NCI-H510A (cell line): ENCODE results near the gene ARHGEF6.
A peak's percentile ranks its signal among the peaks of the same experiment; 100 is the strongest.
"Not testable (repeated sequence)": the region's sequence is repeated elsewhere in the genome, so short reads cannot be mapped to it uniquely, and the experiment has no call there.

ENCODE experiments used
- DNase-seq: peaks from one replicate; lab custom pipeline; 2025; lab: John Stamatoyannopoulos, UW

The ARHGEF6 gene

GRCh38 chrX:136783159-136783558, 2.4 kb upstream of the ARHGEF6 start:
- DNase-seq: no peak

- no peak for DNase-seq
Measured at GRCh38 chrX:136781180-136781797, 557 bp upstream of the ARHGEF6 start.

DNA sequence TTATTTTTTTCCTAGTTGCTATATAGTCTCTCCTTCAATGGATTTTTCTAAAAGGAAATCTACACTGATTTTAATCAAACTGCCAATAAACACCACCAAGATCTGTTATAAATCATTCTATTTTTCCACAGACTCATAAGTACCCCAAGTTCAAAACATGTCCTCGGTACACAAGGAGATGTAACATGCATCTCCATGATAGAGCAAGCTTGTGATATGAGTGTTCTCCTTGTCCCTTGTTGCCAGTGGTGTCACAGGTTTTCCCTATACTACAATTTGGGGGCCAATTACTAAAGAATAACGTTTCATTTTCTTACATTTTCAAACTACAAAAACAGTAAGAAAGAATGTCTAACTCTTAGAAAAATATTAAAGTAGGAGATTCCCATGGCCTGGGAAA, 491 bp downstream of the ARHGEF6 start:
- no peak for DNase-seq

DNA sequence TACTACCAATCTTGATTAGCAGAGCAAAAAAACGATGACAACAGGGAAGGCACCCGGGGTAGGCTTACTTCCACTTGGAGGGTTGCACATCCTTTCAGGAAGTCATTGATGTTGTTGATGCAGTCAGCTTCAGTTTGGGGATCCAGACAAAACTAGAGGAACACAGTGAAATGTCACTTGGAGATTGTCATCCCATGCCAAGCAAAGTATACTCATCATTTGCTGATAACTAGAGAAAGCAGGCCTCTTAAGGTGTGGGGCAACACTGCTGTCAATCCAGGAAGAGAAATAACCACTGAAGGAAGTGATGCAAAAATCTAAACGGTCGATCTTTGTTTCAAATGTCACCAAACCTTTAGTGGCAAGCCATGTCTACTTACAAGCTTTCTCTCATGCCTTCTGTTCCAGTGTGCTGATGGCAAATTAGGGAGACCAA, 1.4 kb downstream of the ARHGEF6 start:
- no peak for DNase-seq

DNA sequence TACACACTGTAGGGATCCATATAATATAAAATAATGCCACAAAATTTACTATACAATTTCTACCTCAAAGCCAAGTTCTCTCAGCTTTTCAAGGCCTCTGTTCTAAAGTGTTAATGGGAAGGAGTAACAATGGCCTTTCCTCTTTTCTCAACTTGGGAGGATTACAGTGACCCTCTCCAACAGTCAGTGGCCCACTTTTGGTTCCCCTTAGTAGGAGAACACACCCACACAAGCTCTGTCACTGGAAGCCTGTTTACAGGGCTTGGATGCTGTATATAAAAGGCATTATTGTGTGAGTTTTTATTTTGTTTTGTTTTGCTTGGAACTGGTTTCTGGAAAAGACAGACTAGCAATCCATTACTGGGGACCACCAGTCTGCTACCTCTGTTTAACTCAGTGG, 1.8 kb downstream of the ARHGEF6 start:
- no peak for DNase-seq

DNA sequence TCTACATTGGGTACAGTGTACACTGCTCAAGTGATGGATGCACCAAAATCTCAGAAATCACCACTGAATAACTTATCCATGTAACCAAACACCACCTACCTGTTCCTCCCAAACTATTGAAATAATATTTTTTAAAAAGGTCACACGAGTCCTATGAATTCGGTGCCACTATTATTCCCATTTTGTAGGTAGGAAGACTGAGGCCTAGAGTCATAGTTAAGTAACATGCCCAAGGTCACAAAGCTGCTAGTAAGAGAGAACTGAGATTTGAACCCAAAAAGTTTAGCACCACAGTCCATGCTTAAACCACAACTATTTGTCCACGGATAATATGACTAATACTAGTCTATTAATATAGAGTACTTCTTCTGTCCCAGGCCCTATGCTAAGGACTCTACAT, 2.7 kb downstream of the ARHGEF6 start:
- DNase-seq: no peak

DNA sequence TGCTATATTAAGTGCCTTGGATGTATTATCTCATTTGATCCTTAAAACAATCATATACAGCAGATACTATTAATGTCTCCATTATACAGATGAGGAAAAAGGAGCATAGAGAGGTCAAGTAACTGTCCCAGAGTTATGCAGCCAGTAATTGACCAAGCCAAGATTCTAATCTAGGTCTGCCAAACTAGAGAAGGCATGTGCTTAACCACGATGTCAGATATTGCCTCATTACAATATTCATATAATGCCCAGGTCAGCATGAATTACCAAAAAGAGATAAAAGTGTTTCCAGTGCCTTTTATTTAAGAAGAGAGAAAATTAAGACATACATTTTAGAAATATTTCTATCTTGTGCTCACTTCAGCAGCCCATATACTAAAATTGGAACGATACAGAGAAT, 7.1 kb downstream of the ARHGEF6 start:
- DNase-seq: no peak

DNA sequence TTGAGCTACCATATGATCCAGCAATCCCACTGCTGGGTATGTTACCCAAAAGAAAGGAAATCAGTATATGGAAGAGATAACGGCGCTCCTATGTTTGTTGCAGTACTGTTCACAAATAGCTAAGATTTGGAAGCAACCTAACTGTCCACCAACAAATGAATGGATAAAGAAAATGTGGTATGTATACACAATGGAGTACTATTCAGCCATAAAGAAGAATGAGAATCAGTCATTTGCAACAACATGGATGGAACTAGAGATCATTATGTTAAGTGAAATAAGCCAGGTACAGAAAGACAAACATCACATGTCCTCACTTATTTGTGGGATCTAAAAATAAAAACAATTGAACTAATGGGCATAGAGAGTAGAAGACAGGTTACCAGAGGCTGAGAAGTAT, 8.9 kb downstream of the ARHGEF6 start:
- DNase-seq: not testable (repeated sequence)

GRCh38 chrX:136768469-136769084, 12.2 kb downstream of the ARHGEF6 start:
- DNase-seq: no peak

DNA sequence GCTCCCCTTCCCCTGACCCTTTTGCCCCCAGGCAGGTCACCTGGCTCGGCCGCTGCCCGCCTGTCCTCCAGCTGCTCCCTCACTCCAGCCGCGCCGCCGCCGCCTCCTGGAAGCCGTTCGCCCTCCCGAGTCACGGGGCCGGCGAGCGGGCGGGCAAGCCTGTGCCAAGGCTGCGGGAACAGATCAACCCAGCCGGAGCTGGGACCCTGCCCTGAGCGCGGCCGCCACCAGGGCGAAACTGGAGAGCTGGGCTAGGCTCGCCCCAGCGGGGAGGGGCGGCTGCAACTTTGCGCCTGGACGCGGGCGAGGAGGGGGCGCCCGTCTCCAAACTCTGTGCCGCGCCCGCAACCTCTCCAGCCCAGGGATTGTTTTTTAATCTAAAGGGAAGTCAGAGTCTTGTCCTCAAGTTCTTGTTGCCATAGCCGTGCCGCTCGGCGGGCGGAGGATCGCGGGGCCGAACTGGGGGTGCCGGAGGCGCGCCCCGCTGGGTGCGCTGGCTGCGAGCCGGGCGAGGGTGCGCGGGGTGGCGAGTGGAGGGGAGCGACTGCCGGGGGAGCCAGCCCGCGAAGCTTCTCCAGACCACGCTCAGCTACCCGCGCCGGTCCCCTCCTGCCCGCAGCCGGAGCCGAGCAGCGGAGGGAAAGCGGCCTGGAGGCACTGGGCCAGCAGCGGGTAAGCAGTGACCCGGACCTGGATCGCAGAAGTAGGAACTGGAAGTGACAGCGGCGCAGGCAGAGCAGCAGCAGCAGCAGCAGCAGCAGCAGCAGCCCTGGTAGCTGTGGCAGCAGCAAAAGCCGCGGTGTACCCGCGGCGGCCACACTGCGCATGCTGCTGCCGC, 13.4 kb downstream of the ARHGEF6 start:
- DNase-seq: peak; percentile 5

DNA sequence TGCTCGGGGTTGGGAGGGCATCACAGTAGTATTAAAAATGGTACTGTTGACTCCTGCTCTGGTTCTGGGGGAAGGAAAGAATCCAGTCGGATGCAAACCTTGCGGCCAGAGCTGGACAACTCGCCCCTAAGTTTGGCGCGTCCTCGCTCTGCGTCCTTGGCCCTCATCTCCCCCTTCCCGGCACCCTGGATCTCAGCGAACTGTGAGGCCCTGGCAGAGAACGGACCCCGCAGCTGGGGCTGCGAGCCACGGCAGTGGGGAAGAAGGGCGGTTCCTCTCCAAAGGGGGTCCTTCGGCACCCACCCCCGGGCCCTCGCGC, 14.0 kb downstream of the ARHGEF6 start:
- DNase-seq: no peak

- no peak for DNase-seq
Measured at GRCh38 chrX:136765821-136766356, 14.8 kb downstream of the ARHGEF6 start.

- no peak for DNase-seq
Measured at GRCh38 chrX:136764206-136764605, 16.5 kb downstream of the ARHGEF6 start.

DNA sequence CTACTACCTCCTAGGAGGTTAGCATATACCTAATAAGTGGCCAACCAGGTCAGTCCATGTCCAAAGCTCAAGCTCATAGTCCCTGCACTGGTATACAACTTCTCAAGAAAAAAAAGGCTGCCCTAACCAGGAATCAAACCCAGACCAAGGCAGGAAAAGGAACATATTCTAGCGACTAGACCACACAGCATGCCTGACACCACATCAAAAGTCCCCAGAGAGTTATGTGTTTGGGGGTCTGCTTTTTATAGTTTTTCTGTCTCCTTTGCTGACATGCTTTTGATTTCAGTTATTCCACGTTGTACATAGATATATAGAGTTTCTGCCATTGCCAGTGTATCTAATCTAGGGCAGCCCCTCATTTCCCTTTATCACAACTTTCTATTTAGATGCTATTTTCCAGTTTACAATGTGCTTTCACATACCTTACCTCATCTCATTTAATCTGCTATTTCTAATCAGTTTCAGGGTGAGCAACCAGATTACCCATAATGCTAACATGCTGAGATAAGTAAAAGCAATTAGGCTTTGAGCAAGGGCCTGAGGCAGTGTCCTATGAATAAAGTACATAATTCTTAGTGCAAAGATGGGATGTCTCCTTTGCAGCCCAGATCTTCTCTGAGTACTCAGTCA, 17.8 kb downstream of the ARHGEF6 start:
- no peak for DNase-seq

DNA sequence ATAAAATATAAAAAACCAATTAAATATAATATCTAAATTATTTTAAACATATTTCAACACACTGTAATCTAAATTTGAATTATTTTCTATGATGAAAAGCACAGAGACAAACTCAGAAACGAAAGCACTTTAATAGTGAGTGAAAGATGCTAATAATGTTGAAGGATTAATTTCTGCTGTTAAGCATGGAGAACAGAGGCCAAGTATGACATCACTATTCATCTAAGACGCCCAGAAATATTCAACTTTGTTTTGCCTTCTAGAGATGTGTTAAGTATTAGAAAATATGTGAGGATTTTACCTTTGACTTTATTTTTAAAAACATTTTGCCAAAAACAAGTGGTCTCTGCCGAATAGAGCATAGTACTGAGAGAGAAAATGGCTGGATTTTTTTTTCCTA, 19.3 kb downstream of the ARHGEF6 start:
- no peak for DNase-seq

- no peak for DNase-seq
Measured at GRCh38 chrX:136759968-136760367, 20.8 kb downstream of the ARHGEF6 start.

DNA sequence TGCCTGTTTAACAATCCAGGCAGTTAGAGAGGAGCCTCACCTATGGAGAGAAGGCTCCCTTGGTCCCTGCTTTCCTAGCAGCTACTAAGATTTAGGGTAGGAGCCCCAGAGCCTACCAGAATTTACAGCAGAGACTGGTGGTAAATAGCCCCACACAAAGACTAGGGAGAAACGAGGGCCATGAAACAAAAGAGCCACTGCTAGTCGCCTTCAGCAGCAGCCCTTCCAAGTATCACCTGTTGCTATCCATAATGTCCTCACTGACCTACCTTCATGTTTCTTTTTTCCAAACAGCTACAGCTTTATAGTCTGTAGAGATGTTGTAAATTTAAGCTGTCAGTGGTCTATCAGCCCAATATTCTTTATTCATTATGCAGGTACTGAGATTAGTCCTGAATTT, 25.3 kb downstream of the ARHGEF6 start:
- no peak for DNase-seq

- no peak for DNase-seq
Measured at GRCh38 chrX:136754651-136755050, 26.1 kb downstream of the ARHGEF6 start.

- no peak for DNase-seq
Measured at GRCh38 chrX:136752796-136753195, 27.9 kb downstream of the ARHGEF6 start.

DNA sequence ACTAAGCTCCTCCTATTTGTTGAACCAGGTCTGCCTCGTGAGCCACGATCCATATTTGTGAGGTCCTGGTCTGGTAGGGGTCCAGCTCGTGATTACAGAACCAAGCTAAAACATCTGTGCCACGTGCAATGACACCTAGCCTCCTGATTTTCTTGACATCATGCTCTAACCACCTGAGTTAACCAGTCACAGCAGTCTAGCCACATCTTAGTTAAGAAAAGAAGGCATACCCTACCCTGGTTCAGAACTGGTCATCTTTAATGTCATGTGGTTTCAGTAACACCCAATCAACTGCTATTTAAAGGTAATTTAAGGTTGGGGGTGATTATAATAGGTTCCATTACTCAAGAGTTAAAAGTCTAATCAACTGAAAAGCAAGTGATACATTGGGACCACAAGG, 28.4 kb downstream of the ARHGEF6 start:
- DNase-seq: no peak

GRCh38 chrX:136750364-136750763, 30.4 kb downstream of the ARHGEF6 start:
- no peak for DNase-seq
